Measurements from ENCODE around the gene IFNLR1.

The IFNLR1 gene

GRCh38 chr1:24117132-24117531 is 70.0 kb downstream of the IFNLR1 start:
- no peak overlapping the region for H3K4me3 ChIP-seq (ENCODE audit: low read depth, low read length)
- no peak overlapping the region for H3K27ac ChIP-seq
- no peaks in the 10 kb centered on the region for H3K27me3 ChIP-seq (ENCODE audit: insufficient read depth, low read depth, severe bottlenecking)
- no peak for TF ChIP-seq CTCF (IDR thresholded peaks at IDR 0.05; ENCODE audit: low read depth, low read length)
- no peaks in the 10 kb centered on the region for H3K36me3 ChIP-seq
- DNase-seq = no peak
- no peaks in the 10 kb centered on the region for H3K9me3 ChIP-seq (ENCODE audit: severe bottlenecking)

- no peak for TF ChIP-seq CTCF (IDR thresholded peaks at IDR 0.05; ENCODE audit: low read depth, low read length)
- Histone ChIP-seq H3K27ac (no peak overlapping the region), H3K27me3 (ENCODE audit: insufficient read depth, low read depth, severe bottlenecking) (no peaks in the 10 kb centered on the region), H3K36me3 (no peaks in the 10 kb centered on the region), H3K4me3 (ENCODE audit: low read depth, low read length) (no peak overlapping the region), H3K9me3 (ENCODE audit: severe bottlenecking) (no peaks in the 10 kb centered on the region)
- no peak for DNase-seq
Observed at GRCh38 chr1:24114753-24115152, 72.3 kb downstream of the IFNLR1 start.

GRCh38 chr1:24113641-24114033 is 73.5 kb downstream of the IFNLR1 start:
- no peak overlapping the region for H3K27ac ChIP-seq
- no peaks in the 10 kb centered on the region for H3K36me3 ChIP-seq
- H3K27me3 ChIP-seq (ENCODE audit: insufficient read depth, low read depth, severe bottlenecking) = no peaks in the 10 kb centered on the region
- TF ChIP-seq CTCF (IDR thresholded peaks at IDR 0.05; ENCODE audit: low read depth, low read length) = no peak
- H3K9me3 ChIP-seq (ENCODE audit: severe bottlenecking) = no peaks in the 10 kb centered on the region
- H3K4me3 ChIP-seq (ENCODE audit: low read depth, low read length) = no peak overlapping the region
- no peak for DNase-seq

- Histone ChIP-seq H3K36me3 (no peaks in the 10 kb centered on the region), H3K9me3 (ENCODE audit: severe bottlenecking) (no peaks in the 10 kb centered on the region), H3K4me3 (ENCODE audit: low read depth, low read length) (peak within 1 kb of the TSS; percentile 49), H3K27me3 (ENCODE audit: insufficient read depth, low read depth, severe bottlenecking) (no peaks in the 10 kb centered on the region), H3K27ac (no peak within 1 kb of the TSS)
- peak; percentile 89 for TF ChIP-seq CTCF (IDR thresholded peaks at IDR 0.05; ENCODE audit: low read depth, low read length)
- DNase-seq = peak; percentile 85
Observed at GRCh38 chr1:24111996-24112779, 74.9 kb downstream of the IFNLR1 start, which contains the start of gene MYOM3. MYOM3 (minus strand) TSS chr1:24112135; CDS start chr1:24108636, 3,499 bp downstream.

- no peak for TF ChIP-seq CTCF (IDR thresholded peaks at IDR 0.05; ENCODE audit: low read depth, low read length)
- Histone ChIP-seq H3K27ac (no peak overlapping the region), H3K4me3 (ENCODE audit: low read depth, low read length) (no peak overlapping the region), H3K27me3 (ENCODE audit: insufficient read depth, low read depth, severe bottlenecking) (no peaks in the 10 kb centered on the region), H3K36me3 (no peaks in the 10 kb centered on the region), H3K9me3 (ENCODE audit: severe bottlenecking) (no peaks in the 10 kb centered on the region)
- DNase-seq = no peak
Observed at GRCh38 chr1:24111262-24111995, 75.7 kb downstream of the IFNLR1 start.

All from WERI-Rb-1 (cell line).